Bronchial epithelial cell (primary cell): ENCODE measurements around the gene AGPAT4. TPM values are rescaled to one million over a fixed set of nuclear protein-coding genes. Genes with fewer than 3 reads are reported as not detected.

Experiments used
- DNase-seq: peaks from one replicate; pipeline ENCODE4 v3.0.0-alpha.2; 2010; ENCODE audit warnings: low read depth
- FAIRE-seq: peaks from 2 replicates; lab custom pipeline; 2011; peaks lifted over from hg19 to GRCh38; lab: Jason Lieb, UNC
- H3K27me3 ChIP-seq: 2 replicates; pipeline ENCODE4 v1.5.1; 2011; ENCODE audit warnings: low read length; ENCODE audit not compliant: control insufficient read depth, insufficient read depth
- H3K36me3 ChIP-seq: 2 replicates; pipeline ENCODE4 v1.5.1; 2011; ENCODE audit warnings: low read length; ENCODE audit not compliant: control insufficient read depth, insufficient read depth
- H3K4me3 ChIP-seq: 2 replicates; pipeline ENCODE4 v1.5.1; 2011; ENCODE audit warnings: mild to moderate bottlenecking, low read depth, low read length, control low read depth
- CTCF ChIP-seq: IDR thresholded peaks from 2 replicates; pipeline ENCODE4 v1.5.1; 2011; ENCODE audit warnings: mild to moderate bottlenecking, moderate library complexity, low read length, control low read depth, inconsistent platforms; ENCODE audit not compliant: insufficient read depth, severe bottlenecking
- total RNA-seq: library from RNA; depleted of rRNA; stranded (reverse); fragments of >200 nt; gene quantifications from 2 replicates; pipeline ENCODE4 v1.2.1, GENCODE V29; 2014

Gene AGPAT4
- total RNA-seq, 1 donor from 2014 or later: 2.6 TPM

- no peak for DNase-seq
These were observed 30.8 kb downstream of the AGPAT4 start for GRCh38 chr6:161242779-161243693.

GRCh38 chr6:161242113-161242512, 31.7 kb downstream of the AGPAT4 start:
- no peak for TF ChIP-seq CTCF
- Histone ChIP-seq H3K27me3 (no peaks in the 10 kb centered on the region), H3K4me3 (no peak overlapping the region), H3K36me3 (no peaks in the 10 kb centered on the region)
- DNase-seq (no peak), FAIRE-seq (no peak)

More at GRCh38 chr6:161242779-161243693, 30.8 kb downstream of the AGPAT4 start:
- H3K36me3 ChIP-seq: no peaks in the 10 kb centered on the region
- no peaks in the 10 kb centered on the region for H3K27me3 ChIP-seq
- H3K4me3 ChIP-seq: no peak overlapping the region
- no peak for TF ChIP-seq CTCF
- FAIRE-seq: no peak

DNA sequence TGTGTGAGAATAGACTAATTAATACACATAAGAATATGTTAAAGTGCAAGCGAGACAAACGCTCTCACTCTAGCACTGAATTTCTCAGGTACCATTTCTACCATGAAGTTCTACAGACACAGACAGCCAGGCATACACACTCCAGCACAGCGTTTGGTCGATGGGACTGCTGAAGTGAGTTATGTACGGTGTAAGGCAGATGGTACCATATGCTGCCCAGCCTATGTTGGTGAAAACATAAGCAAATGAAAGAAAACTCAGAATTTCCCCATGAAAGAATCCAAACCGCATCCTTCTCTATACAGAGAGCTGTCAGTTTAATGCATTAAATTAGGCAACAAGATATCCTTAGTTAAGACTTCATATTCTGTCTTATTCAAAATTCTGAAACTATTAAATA, 34.9 kb downstream of the AGPAT4 start:
- Histone ChIP-seq H3K27me3 (no peaks in the 10 kb centered on the region), H3K4me3 (no peak overlapping the region), H3K36me3 (no peaks in the 10 kb centered on the region)
- FAIRE-seq: no peak
- no peak for TF ChIP-seq CTCF
- no peak for DNase-seq

- Histone ChIP-seq H3K27me3 (no peaks in the 10 kb centered on the region), H3K36me3 (no peaks in the 10 kb centered on the region), H3K4me3 (no peak overlapping the region)
- DNase-seq: no peak
- TF ChIP-seq CTCF: no peak
- no peak for FAIRE-seq
These were observed 35.4 kb downstream of the AGPAT4 start for GRCh38 chr6:161238500-161238899.

- Histone ChIP-seq H3K36me3 (no peaks in the 10 kb centered on the region), H3K4me3 (no peak overlapping the region), H3K27me3 (no peaks in the 10 kb centered on the region)
- DNase-seq: no peak
- no peak for FAIRE-seq
- TF ChIP-seq CTCF: no peak
These were observed 35.8 kb downstream of the AGPAT4 start for GRCh38 chr6:161238081-161238480.

GRCh38 chr6:161237176-161237575, 36.7 kb downstream of the AGPAT4 start:
- Histone ChIP-seq H3K27me3 (no peaks in the 10 kb centered on the region), H3K36me3 (no peaks in the 10 kb centered on the region), H3K4me3 (no peak overlapping the region)
- DNase-seq (no peak), FAIRE-seq (no peak)
- TF ChIP-seq CTCF: no peak
